GM21390 (cell line): ENCODE data around the gene FAM184B.

Experiments used
- ATAC-seq: cut with Tn5 transposase; IDR thresholded peaks from one replicate; pipeline ENCODE4 v1.9.1; 2021; ENCODE audit not compliant: unreplicated experiment

FAM184B gene

DNA sequence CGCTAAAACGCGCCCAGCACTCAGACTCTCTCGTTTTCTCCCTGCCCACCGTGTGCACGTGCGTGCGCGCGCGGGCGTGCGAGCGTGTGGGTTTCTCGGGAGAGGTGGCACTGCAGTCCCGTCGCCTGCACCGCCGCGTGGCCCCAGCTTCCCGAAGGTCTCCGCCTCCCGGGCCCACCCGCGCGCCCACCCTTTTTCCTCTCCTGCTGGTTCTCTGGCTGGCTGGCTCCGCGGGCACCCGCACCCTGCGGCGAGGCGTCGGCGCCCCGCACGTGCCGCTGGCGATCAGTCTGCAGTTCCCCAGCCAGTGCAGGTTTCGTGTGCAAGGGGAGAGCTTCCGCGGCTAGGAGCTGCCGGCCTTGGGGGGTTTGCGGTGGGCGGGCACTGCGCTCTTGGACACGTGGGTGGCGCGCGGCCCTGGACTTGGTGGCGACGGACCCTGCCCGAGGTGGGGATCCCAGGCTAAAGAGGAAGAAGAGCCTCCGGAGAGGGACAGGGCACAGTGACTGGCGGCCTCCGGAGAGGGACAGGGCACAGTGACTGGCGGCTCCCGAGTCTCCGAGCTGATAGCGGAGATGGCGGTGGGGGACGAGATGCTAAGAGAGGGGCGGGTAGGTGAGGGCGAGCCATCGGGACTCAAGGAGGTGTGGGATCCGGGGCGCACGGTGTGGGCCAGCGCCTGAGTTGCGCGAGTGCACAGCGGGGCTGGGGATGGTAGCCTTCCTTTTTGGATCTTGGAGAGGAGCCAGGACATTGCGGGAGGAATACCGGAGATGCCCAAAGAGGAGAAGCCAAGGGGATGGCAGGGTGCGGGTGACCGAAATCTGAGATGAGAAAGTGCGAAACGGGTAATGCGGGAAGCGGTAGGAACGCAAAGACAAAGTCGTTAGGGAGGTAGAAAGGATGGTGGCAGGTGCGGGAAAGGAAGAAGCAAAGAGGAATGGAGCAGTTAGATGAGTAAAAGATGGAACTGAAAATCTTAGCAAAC is at the start of gene FAM184B:
Gene FAM184B, minus strand, starts transcription at position 322 of the 988 bp plus-strand sequence. CDS start 322 bp downstream, outside the sequence.
- no peak for ATAC-seq

DNA sequence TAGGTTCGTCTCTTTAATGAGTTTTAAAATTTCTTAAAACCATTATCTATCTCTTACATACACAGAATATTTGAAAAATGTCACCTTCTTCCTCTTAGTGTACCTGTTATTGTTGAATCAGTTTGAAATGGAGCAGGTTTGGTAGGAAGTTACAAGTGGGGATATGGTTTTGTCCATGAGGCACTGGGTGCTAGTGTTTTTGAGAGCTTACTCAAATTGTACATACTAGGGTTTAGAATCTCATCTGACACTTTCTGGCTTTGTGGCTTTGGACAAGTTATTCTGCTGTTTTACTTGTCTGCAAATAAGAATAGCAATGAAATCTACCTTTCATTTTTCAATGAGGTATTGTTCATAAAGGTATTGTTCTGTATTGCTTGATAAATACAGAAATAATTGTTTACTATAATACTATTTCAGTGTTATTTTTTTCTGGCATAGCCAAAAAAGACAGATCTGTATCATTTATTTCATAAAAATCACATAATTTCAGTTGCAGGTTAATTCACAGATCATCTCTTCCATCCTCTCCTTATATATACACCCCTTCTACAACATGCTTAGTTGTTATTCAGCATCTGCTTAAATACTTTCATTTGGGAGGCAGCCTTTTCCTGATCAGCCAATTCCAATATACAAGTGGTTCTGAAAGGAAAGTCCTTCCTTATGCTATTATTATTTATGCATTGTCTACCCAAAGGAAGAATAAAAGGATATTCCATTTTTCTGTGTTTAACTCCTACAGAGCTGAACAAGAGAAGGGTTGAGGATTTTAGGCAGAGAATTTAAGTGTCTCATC is 42.6 kb upstream of the FAM184B start:
- no peak for ATAC-seq

DNA sequence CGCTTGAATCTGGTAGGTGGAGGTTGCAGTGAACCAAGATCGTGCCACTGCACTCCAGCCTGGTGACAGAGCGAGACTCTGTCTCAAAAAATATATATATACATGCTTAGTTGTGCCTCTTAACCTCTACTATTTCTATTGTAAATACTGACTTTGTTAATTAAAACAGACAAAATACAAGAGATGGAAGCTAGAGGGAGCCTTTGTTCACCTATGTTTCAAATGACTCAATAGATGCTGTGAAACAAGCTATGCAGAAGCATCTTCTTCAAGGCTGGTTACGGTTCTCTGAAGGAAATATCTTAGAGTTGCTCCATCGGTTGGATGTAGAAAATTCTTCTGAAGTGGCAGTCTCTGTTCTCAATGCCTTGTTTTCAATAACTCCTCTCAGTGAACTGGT is 35.6 kb upstream of the FAM184B start:
- ATAC-seq = peak; percentile 72

DNA sequence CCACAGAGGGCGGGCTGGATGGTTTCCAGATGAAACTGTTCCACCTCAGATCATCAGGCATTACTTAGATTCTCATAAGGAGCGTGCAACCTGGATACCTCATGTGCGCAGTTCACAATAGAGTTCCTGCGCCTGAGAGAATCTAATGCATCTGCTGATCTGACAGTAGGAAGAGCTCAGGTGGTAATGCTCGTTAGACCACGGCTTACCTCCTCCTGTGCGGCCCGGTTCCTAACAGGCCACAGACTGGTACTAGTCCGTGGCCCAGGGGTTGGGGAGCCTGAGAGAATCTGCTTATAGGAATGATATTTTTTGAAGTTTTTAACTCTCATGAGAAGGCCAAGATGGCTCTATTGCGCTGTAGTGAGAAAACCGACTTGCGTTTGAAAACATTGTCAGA is 34.7 kb upstream of the FAM184B start:
- ATAC-seq = no peak

DNA sequence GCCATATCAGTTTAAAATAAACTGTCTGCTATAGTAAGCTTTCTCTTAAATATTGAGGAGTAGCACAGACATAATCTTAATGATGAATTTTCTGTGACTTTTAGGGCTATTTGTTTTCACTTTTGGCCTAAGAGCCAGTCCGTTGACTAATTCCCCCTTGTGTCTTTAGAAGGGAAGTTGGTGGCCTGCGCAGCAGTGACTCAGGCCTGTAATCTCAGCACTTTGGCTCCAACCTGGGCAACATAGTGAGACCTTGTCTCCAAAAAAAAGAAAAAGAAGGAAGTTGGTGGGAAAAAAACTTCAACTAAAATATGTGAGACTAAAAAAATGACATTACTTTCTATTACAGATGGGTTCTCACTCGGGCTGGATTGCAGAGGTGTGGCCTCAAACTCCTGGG is 32.7 kb upstream of the FAM184B start:
- ATAC-seq = no peak

DNA sequence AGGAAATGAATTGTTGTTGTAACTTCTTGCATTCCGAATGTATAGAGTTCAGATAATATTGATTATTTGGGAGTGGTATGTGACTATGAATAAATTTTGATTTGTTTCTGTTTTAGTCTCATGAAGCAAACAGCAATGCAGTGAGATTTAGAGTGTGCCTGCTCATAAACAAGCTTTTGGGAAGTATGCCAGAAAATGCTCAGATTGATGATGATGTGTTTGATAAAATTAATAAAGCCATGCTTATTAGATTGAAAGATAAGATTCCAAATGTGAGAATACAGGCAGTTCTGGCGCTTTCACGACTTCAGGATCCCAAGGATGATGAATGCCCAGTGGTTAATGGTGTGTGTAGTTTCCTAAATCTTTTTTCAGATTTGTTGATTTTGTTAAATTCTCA is 31.4 kb upstream of the FAM184B start:
- no peak for ATAC-seq

DNA sequence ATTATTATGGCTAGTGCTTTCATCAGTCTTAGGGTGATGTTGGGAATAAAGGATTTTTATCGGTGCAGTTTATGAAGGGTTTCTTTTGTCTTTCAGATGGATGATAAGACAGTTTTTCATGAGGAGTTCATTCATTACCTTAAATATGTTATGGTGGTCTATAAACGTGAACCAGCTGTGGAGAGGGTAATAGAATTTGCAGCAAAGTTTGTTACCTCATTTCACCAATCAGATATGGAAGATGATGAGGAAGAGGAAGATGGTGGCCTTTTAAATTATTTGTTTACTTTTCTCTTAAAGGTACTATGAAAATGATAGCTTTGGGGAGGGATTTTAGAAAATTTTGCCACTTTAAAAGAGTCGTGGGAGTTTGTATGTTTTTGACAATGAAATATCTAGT is 30.7 kb upstream of the FAM184B start:
- ATAC-seq = no peak

DNA sequence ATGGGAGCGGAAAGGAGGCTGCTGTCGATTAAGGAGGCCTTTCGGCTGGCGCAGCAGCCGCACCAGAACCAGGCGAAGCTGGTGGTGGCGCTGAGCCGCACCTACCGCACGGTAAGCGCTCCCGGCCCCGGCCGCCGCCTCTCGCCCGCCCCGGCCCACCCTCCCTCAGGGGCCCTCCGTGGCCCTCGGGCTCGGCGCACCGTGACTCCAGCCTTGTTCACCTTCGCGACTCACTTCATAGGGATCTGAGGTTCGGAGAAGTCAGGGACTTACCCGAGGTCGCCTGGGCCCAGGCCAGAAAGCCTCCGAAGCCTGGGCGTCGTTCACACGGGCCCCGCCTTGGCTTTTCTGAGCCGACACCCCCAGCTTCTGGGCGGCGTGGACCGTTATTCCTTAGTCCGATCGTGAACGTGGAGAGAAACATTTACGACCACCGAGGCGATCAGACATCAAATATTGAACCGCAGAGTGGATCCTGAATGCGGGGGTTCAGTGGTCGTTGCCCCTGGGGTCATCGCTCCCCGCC is 29.7 kb upstream of the FAM184B start:
- ATAC-seq = peak; percentile 34

DNA sequence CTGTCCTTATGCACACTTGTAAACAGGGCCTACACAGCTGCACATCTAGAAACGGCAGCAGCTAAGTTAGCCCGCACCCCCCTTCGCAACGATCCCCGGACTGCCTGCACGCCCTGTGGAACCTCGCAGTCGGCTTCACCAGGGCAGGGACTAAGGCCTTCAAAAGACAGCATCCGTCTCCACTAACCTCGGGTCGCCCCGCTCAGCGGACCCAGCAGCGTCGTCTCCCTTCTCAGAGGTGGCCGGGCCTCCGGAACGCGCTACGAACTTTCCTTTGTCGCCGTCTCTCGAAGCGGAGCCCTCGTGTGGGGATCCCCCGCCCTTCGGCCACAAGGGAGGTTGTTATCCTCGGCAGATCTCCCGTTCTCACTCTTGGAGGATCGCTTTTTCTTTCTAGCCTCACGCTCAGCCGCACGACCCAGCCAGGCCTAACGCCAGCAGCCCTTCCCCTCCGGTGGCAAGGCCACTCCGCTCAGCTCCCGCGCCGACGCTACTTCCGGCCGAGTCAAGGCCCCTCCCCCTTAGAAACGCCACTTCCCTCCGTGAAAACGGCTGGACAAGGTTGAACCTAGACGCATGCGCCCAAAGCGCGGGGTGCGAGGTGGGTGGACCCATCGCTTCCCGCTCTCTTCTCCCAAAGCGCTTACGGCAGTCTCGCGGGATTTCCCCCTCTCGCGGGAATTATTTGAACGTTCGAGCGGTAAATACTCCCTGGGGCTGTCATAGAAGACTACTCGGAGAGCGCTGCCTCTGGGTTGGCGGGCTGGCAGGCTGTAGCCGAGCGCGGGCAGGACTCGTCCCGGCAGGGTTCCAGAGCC is 29.0 kb upstream of the FAM184B start, which contains the start of the genes DCAF16 and NCAPG:
Gene DCAF16, minus strand, starts transcription at position 498 of the 818 bp plus-strand sequence. CDS start 6,616 bp downstream, outside the sequence.
Gene NCAPG, plus strand, starts transcription at position 720 of the 818 bp plus-strand sequence. CDS start 99 bp downstream, outside the sequence.
- peak; percentile 84 for ATAC-seq

DNA sequence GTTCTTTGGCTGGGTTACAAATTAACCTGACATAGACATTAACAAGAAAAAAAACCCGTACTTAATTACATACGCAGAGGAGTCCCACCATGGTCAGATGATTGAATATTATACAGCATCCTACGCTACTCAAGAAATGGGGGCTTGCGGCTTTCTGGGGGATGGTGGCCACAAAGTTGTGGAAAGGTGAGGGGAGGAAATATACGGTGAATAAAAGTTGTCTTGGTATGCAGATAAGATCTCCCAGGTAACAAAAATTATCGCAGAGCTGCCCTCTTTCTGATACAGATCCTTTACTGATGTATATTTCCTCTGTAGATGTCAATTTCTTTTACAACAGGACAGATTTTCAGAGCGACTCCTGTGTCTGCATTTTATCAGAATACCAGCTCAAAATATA is 28.2 kb upstream of the FAM184B start:
- ATAC-seq = no peak

DNA sequence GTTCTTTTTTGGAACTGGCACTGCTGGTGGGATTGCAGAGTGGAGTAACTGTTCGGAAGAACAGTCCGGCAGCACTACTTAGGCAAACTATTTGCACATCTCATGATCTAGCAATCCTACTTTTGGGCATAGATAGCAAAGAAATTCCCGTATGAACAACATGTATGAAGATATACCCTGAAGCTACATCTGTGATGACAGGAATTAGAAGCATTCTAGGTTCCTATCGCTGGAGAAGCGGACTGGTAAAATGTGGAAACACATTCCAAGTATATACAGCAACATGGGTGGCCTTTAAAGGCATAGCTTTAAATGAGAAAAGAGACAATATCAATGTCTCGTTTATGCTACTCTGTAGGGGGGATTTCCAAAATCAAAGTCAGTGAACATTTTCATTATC is 26.0 kb upstream of the FAM184B start:
- ATAC-seq = no peak

DNA sequence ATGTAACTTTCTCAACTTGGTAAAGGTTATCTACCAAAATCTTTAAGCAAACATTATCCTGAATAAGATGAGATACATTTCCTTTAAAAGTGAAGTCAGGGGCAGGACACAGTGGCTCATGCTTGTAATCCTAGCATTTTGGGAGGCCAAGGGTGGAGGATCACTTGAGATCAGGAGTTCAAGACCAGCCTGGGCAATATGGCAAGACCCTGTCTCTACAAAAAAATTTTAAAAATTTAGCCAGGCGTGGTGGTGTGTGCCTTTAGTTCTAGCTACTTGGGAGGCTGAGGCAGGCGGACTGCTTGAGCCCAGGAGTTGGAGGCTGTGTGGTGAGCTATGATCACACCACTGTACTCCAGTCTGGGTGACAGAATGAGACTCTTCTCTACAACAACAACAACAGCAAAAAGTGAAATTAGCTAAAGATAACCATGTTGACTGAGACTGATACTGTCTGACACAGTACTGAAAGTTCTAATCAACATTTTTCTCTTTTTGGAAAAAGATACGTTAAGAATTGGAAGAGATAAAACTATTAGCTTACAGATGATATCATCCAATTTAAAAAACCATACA is 24.2 kb upstream of the FAM184B start:
- ATAC-seq = no peak

DNA sequence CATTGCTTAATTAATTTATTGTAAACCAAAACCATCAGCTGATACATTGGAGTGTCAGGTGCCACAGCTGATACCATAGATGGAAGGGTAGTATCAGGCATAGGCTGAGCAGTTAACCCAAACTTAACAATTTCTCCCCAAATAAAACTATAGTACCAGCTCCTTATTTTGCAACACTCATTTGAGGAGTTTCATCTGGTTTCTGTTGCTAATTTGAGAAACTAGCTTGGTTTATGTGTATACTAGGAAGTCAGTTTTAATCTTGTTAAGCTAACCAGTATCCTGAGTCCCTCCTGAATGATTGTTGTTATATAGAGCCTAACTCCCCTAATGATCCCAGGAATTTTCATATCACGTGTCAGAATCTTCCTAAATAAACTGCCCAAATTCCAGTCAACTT is 16.4 kb upstream of the FAM184B start:
- no peak for ATAC-seq

DNA sequence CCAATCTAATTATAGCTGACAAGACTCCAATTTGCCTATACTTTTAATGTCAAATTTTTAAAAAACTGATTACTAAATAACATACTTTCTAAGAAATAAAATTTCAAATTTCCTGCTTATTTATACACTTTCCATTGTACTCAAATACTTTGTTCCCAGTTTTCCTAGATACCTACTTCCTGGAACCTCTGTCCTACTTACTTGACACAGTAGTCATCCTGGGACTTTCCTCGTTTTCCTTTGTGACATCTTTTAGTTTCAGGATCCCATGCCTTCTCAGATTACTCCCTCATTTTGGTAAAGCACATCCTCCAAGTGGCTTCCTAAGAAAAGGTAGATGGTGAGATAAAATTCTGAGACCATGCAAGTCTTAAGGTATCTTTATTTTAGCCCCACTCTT is 13.3 kb upstream of the FAM184B start:
- no peak for ATAC-seq

DNA sequence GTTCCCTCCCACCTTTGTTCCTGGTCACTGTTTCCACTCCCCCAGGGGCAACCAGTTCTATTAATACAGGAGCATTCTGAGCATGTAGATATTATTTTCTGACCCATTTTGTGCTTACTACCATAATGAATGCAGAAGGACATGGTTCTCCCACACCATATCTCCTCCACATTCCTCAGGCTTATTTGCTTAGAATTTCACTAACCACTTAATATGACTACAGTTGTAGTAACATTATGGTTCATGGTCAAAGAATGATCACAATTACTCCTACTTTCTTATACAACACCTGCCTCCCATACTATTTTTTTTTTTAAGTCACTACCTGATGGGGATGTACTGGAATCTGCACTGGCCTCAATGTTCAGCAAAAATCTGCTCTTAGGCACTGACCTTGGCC is 7.5 kb upstream of the FAM184B start:
- ATAC-seq = no peak

DNA sequence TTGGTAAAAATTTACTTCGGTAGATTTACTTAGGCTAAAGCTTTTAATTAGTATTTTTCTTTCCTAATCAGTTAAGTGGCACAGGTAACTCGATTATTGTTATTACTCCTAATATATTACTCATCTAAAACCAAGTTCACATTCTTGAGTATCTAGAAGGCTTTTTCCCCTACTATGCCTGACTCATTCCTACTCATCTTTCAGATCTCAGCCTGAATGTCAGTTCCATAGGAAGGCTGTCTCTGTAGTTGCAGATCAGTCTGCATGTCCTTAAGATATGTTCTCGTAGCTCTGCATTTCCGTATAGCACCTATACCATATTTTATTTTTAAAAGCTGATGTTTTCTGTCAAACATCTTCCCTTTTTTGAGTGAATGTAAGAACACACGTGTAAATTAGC is 5.9 kb upstream of the FAM184B start:
- ATAC-seq = no peak

DNA sequence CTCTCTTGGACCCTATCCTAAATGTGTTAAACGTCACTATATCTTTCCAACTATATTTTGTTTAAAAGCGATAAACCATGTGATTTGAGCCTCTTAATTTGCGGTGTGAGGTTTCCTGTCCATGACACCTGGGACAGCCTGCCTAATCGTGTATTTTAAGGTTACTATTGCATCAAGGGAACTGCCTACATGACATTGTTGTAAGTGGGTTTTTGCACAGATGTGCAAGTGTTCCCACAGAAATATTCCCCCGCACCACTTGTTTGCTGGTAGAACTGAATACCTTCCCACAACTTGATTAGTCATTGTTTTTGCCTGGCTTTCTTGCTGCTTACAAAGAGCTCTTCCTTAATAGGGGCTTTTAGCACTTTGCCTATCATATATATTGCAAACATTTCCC is 5.1 kb upstream of the FAM184B start:
- ATAC-seq = no peak

DNA sequence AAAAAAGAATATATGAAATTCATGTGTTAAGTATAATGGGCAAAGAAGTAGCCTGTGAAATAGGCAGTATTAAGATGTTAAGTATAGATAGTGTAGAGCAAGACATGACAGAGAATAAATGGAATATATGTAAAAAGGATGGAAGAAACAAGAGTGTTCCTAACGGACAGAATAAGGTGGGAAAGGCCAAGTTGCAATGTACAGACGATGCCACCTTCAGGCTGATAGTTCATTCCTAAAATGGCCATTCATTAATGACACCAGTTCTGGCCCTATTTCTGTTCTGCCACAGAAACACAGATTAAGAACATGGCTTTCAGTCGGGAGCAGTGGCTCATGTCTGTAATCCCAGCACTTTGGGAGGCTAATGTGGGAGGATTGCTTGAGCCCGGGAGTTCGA is 4.4 kb upstream of the FAM184B start:
- ATAC-seq = no peak

DNA sequence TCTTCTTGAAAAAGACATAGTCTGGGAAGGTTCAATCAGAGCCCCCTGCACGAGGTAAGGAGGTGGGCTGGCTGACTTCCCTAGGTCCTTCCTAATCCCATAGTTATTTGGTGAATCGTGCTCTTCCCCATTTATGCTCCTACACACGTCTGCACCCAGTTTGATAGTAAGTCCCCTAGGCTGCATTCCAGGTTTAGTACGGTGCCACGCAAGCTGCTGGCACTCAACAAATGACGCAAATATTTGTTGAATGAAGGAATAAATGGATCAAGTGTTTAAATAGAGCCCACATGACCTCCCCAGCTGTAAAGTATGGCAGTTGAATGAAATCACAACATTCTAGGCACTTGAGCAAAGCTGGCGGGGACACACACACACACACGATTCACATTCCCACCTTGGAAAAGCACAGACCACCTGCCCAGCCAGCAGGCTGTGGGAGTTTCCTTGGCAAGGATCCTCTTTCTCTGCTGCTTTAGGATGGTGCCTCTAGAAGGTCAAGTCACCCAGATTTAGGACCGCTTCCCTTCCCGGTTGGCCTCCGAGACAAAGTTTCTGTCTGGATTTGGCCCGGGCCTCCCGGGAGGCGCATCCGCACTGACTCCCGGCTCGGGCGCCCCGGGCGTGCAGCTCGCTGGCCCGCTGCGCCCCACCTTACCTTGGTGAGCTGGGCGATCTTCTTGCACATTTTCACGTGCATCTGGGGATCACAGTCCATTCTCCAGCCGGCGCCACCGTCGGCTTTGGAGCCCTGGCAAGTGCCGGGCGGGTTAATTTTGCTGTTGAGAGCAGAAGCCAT is 721 bp downstream of the FAM184B start:
- no peak for ATAC-seq
